Smooth muscle cell (in vitro differentiated cells): Measurements from ENCODE around the gene GNG7. TPM values are rescaled to one million over a fixed set of nuclear protein-coding genes. Genes with fewer than 3 reads are reported as not detected.

ENCODE experiments used
- DNase-seq: peaks from one replicate; lab custom pipeline; 2025; ENCODE audit not compliant: unreplicated experiment; lab: John Stamatoyannopoulos, UW
- H2AFZ ChIP-seq: fragments of 200-600 bp; sonication (generic); 2 replicates; pipeline ENCODE4 v1.6.0; 2016; ENCODE audit warnings: antibody characterized with exemption, low read depth, mild to moderate bottlenecking
- H3F3A ChIP-seq: fragments of 200-600 bp; sonication (generic); 2 replicates; pipeline ENCODE4 v1.6.0; 2017; ENCODE audit warnings: antibody characterized with exemption, low read depth
- H3K27ac ChIP-seq: fragments of 200-600 bp; sonication (generic); 2 replicates; pipeline ENCODE4 v1.5.1; 2016; ENCODE audit warnings: low read depth, mild to moderate bottlenecking
- H3K27me3 ChIP-seq: fragments of 200-600 bp; sonication (generic); 2 replicates; pipeline ENCODE4 v1.6.1; 2016; ENCODE audit warnings: low read depth, mild to moderate bottlenecking
- H3K36me3 ChIP-seq: fragments of 200-600 bp; sonication (generic); 2 replicates; pipeline ENCODE4 v1.5.1; 2016; ENCODE audit warnings: low read depth
- H3K4me1 ChIP-seq: fragments of 200-600 bp; sonication (generic); 2 replicates; pipeline ENCODE4 v1.5.1; 2016; ENCODE audit warnings: low read depth
- H3K4me2 ChIP-seq: fragments of 200-600 bp; sonication (generic); 2 replicates; pipeline ENCODE4 v1.6.0; 2016; ENCODE audit warnings: mild to moderate bottlenecking
- H3K4me3 ChIP-seq: fragments of 200-600 bp; sonication (generic); 2 replicates; pipeline ENCODE4 v1.5.1; 2016; ENCODE audit warnings: mild to moderate bottlenecking
- H3K79me2 ChIP-seq: fragments of 200-600 bp; sonication (generic); 2 replicates; pipeline ENCODE4 v1.6.0; 2016; ENCODE audit warnings: low read depth, mild to moderate bottlenecking
- H3K9ac ChIP-seq: fragments of 200-600 bp; sonication (generic); 2 replicates; pipeline ENCODE4 v1.6.0; 2016; ENCODE audit warnings: low read depth
- H3K9me3 ChIP-seq: fragments of 200-600 bp; sonication (generic); replicated peaks from 2 replicates; pipeline ENCODE4 v1.5.1; 2016; ENCODE audit warnings: low read depth
- H4K20me1 ChIP-seq: fragments of 200-600 bp; sonication (generic); 2 replicates; pipeline ENCODE4 v1.6.0; 2016; ENCODE audit warnings: low read depth
- CTCF ChIP-seq: fragments of 200-600 bp; sonication (generic); IDR thresholded peaks from 2 replicates; pipeline ENCODE4 v1.5.1; 2017; ENCODE audit warnings: borderline replicate concordance, mild to moderate bottlenecking, antibody characterized with exemption; ENCODE audit not compliant: insufficient read depth, poor library complexity, severe bottlenecking
- WGBS: methylation state at CpG from one replicate; pipeline ENCODE4 v1.1.7; 2016; ENCODE audit warnings: low lambda C conversion rate; 5-methylcytosine and 5-hydroxymethylcytosine counted together
- microRNA-seq: library from miRNA; unstranded; fragments of <30 nt; microRNA quantifications from one replicate; pipeline ENCODE4, GENCODE V29; 2016; ENCODE audit warnings: borderline number of aligned reads
- polyA plus RNA-seq: library from polyadenylated mRNA; unstranded; fragments of >200 nt; fragmentation: Nextera tagmentation; extraction: Ambion mirVana; gene quantifications from 2 replicates; pipeline ENCODE4 v1.2.1, GENCODE V29; 2016
- small RNA-seq: library from RNA; depleted of rRNA; stranded (forward); fragments of <200 nt; gene quantifications from one replicate; pipeline ENCODE3, GENCODE V24; 2014
- total RNA-seq: library from RNA; depleted of rRNA; stranded (reverse); fragments of >200 nt; gene quantifications from 2 replicates; pipeline ENCODE4 v1.2.3, GENCODE V29; 2014

Gene GNG7
- total and polyA plus RNA-seq, 2 experiments from 2014 or later, result 1.7 to 2.6 TPM

- WGBS, result 6% methylated on average over 45 of the region's 46 CpGs
- H3K27ac ChIP-seq, result no peak overlapping the region
- peak; percentile 44 for DNase-seq
- no peaks in the 10 kb centered on the region for H3K36me3 ChIP-seq
- no peak for TF ChIP-seq CTCF
- no peaks in the 10 kb centered on the region for H3K27me3 ChIP-seq
- H3K79me2 ChIP-seq, result peaks cover 2% of the 10 kb centered on the region
- H3K4me2 ChIP-seq, result peak overlapping the region; percentile 83
- no peaks in the 10 kb centered on the region for H3K9me3 ChIP-seq
- H2AFZ ChIP-seq, result no peak overlapping the region
- peaks cover 5% of the 10 kb centered on the region for H3F3A ChIP-seq
- H4K20me1 ChIP-seq, result no peaks in the 10 kb centered on the region
- H3K4me3 ChIP-seq, result peak overlapping the region; percentile 61
- H3K4me1 ChIP-seq, result no peaks in the 10 kb centered on the region
- H3K9ac ChIP-seq, result no peak overlapping the region
Observed at GRCh38 chr19:2462635-2463421, 239.7 kb downstream of the GNG7 start.

GRCh38 chr19:2461751-2462634 is 240.5 kb downstream of the GNG7 start:
- 7% methylated on average over 58 of the region's 62 CpGs for WGBS
- H3K27ac ChIP-seq, result no peak overlapping the region
- peak overlapping the region; percentile 83 for H3K4me2 ChIP-seq
- H3K9ac ChIP-seq, result peak overlapping the region; percentile 61
- H3K4me1 ChIP-seq, result no peaks in the 10 kb centered on the region
- DNase-seq, result peak; percentile 51
- H3K27me3 ChIP-seq, result no peaks in the 10 kb centered on the region
- peak overlapping the region; percentile 61 for H3K4me3 ChIP-seq
- no peaks in the 10 kb centered on the region for H3K36me3 ChIP-seq
- peaks cover 5% of the 10 kb centered on the region for H3F3A ChIP-seq
- TF ChIP-seq CTCF, result no peak
- no peaks in the 10 kb centered on the region for H4K20me1 ChIP-seq
- peak overlapping the region; percentile 86 for H2AFZ ChIP-seq
- no peaks in the 10 kb centered on the region for H3K9me3 ChIP-seq
- peaks cover 9% of the 10 kb centered on the region for H3K79me2 ChIP-seq

Small RNA genes within 50 kb of the gene (microRNA-seq; reads per million reads assigned to microRNA genes)
- gene MIR7850, result not detected

Small RNA genes within 50 kb of the gene (small RNA-seq; reads per million reads assigned to genes)
- gene MIR7850 (not detected), gene RN7SL121P (not detected), gene RNU6-993P (not detected)

Other genes starting within 250 kb of the GNG7 start
- 21.7 and 25.5 TPM in 2 replicates for gene LMNB2, start 245.7 kb downstream of the GNG7 start, total RNA-seq
- 29.5 and 41.8 TPM in 2 replicates for gene LMNB2, start 245.7 kb downstream of the GNG7 start, polyA plus RNA-seq
- gene GADD45B, start 226.6 kb downstream of the GNG7 start, total RNA-seq, result 252 and 326 TPM in 2 replicates
- gene GADD45B, start 226.6 kb downstream of the GNG7 start, polyA plus RNA-seq, result 435 and 533 TPM in 2 replicates
- gene DIRAS1, start 18.7 kb upstream of the GNG7 start, total RNA-seq, result 6.7 and 7.9 TPM in 2 replicates
- 7.2 and 11.3 TPM in 2 replicates for gene DIRAS1, start 18.7 kb upstream of the GNG7 start, polyA plus RNA-seq
- 24.2 and 25.2 TPM in 2 replicates for gene SLC39A3, start 37.3 kb upstream of the GNG7 start, total RNA-seq
- 46.1 and 56.1 TPM in 2 replicates for gene SLC39A3, start 37.3 kb upstream of the GNG7 start, polyA plus RNA-seq
- gene SGTA, start 80.6 kb upstream of the GNG7 start, total RNA-seq, result 25.5 and 34.4 TPM in 2 replicates
- 69.6 and 71.2 TPM in 2 replicates for gene SGTA, start 80.6 kb upstream of the GNG7 start, polyA plus RNA-seq
- gene THOP1, start 82.8 kb upstream of the GNG7 start, total RNA-seq, result 40.5 and 42.5 TPM in 2 replicates
- 65.6 and 68.7 TPM in 2 replicates for gene THOP1, start 82.8 kb upstream of the GNG7 start, polyA plus RNA-seq
- gene ZNF554, start 117.2 kb upstream of the GNG7 start, total RNA-seq, result 3.0 and 4.8 TPM in 2 replicates
- 2.3 and 4.6 TPM in 2 replicates for gene ZNF554, start 117.2 kb upstream of the GNG7 start, polyA plus RNA-seq
- 4.9 and 10.0 TPM in 2 replicates for gene ZNF555, start 138.8 kb upstream of the GNG7 start, total RNA-seq
- gene ZNF555, start 138.8 kb upstream of the GNG7 start, polyA plus RNA-seq, result 3.2 and 6.1 TPM in 2 replicates
- gene ZNF556, start 164.6 kb upstream of the GNG7 start, total RNA-seq, result 0.04 TPM in 1 of 2 replicates, not detected in the other
- not detected in 2 replicates for gene ZNF556, start 164.6 kb upstream of the GNG7 start, polyA plus RNA-seq
- gene ZNF57, start 198.2 kb upstream of the GNG7 start, total RNA-seq, result 1.2 and 2.3 TPM in 2 replicates
- gene ZNF57, start 198.2 kb upstream of the GNG7 start, polyA plus RNA-seq, result 0.40 and 1.7 TPM in 2 replicates
- gene ZNF77, start 242.3 kb upstream of the GNG7 start, total RNA-seq, result 2.5 and 4.5 TPM in 2 replicates
- gene ZNF77, start 242.3 kb upstream of the GNG7 start, polyA plus RNA-seq, result 2.3 and 3.5 TPM in 2 replicates